ENCODE data around the gene YJU2. TPM values are rescaled to one million over a fixed set of nuclear protein-coding genes. Genes with fewer than 3 reads are reported as not detected.
"Not testable (repeated sequence)": the region's sequence is repeated elsewhere in the genome, so short reads cannot be mapped to it uniquely, and the experiment has no call there.

YJU2 gene
- total RNA-seq, 1 experiment from 2014 or later = 26.5 TPM

DNA sequence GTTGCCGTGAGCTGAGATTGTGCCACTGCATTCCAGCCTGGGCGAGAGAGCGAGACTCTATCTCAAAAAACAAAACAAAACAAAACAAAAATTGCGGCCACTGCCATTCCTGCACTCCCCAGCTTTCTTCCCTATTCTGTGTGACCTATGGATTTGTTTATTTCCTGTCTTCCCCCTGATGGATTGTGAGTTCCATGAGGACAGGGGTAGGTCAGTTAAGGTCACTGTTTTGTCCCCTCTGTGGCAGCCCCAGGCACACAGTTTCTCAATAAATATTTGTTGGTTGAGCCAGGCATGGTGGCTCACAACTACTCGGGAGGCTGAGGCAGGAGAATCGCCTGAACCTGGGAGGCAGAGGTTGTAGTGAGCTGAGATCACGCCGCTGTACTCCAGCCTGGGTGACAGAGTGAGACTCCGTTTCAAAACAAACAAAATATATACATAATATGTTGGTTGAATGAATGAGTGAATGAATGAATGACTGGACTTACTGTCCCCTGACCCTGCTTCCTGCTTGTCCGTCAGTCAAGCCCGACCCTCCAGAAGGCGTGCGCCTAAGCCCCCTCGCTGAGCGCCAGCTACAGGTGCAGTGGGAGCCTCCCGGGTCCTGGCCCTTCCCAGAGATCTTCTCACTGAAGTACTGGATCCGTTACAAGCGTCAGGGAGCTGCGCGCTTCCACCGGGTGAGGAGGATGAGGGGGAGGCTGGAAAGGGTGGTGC, 12.6 kb upstream of the YJU2 start:
- TF ChIP-seq NFYB (CRISPR knock-in tag; conservative IDR thresholded peaks at IDR 0.05; ENCODE audit: low read depth) = no peak
- TF ChIP-seq EMX1 (CRISPR knock-in tag; IDR thresholded peaks at IDR 0.05) = no peak
- TF ChIP-seq, protein P1, sequence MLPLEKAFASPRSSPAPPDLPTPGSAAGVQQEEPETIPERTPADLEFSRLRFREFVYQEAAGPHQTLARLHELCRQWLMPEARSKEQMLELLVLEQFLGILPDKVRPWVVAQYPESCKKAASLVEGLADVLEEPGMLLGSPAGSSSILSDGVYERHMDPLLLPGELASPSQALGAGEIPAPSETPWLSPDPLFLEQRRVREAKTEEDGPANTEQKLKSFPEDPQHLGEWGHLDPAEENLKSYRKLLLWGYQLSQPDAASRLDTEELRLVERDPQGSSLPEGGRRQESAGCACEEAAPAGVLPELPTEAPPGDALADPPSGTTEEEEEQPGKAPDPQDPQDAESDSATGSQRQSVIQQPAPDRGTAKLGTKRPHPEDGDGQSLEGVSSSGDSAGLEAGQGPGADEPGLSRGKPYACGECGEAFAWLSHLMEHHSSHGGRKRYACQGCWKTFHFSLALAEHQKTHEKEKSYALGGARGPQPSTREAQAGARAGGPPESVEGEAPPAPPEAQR (CRISPR knock-in tag; IDR thresholded peaks at IDR 0.05) = no peak
- TF ChIP-seq, protein P2, sequence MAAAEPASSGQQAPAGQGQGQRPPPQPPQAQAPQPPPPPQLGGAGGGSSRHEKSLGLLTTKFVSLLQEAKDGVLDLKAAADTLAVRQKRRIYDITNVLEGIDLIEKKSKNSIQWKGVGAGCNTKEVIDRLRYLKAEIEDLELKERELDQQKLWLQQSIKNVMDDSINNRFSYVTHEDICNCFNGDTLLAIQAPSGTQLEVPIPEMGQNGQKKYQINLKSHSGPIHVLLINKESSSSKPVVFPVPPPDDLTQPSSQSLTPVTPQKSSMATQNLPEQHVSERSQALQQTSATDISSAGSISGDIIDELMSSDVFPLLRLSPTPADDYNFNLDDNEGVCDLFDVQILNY (CRISPR knock-in tag; IDR thresholded peaks at IDR 0.05) = no peak
- Mint-ChIP-seq H3K4me1 (no peaks in the 10 kb centered on the region), H3K4me3 (no peak overlapping the region), H3K9me3 (no peaks in the 10 kb centered on the region), H3K27me3 (ENCODE audit: low read depth) (no peaks in the 10 kb centered on the region; the same call in 1 of the 2 replicates), H3K36me3 (no peaks in the 10 kb centered on the region), H3K27ac (no peak overlapping the region)
- ChIA-PET CTCF (interaction anchor here (0.5 to 2.7 kb wide), 7 partner anchors 13 to 152 kb away, joined by 3 to 14 read pairs (median 5); partner anchors contain the start of gene YJU2), POLR2A (no interaction called here)
- no peak for DNase-seq (ENCODE audit: low spot score)
- no peak for ATAC-seq

DNA sequence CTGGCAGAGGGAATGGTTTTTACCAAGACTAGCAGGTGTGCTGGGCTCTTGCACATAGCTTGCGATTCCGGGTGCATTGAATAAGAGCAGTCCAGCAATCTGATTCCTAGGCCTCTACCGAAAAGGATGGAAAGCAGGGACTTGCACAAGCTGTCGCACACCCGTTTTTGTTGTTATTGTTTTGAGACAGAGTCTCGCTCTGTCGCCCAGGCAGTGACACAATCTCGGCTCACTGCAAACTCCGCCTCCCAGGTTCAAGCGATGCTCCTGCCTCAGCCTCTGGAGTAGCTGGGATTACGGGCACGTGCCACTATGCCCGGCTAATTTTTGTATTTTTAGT, 12.0 kb upstream of the YJU2 start:
- Mint-ChIP-seq H3K4me1 (no peaks in the 10 kb centered on the region), H3K27me3 (ENCODE audit: low read depth) (no peaks in the 10 kb centered on the region; the same call in 1 of the 2 replicates), H3K36me3 (no peaks in the 10 kb centered on the region), H3K4me3 (no peak overlapping the region), H3K9me3 (no peaks in the 10 kb centered on the region), H3K27ac (no peak overlapping the region)
- CTCF ChIA-PET = interaction anchor here (0.5 to 2.7 kb wide), 4 partner anchors 12 to 153 kb away, joined by 3 to 14 read pairs (median 5); partner anchors contain the start of gene YJU2
- ATAC-seq = no peak
- DNase-seq (ENCODE audit: low spot score) = no peak
- TF ChIP-seq, protein P3, sequence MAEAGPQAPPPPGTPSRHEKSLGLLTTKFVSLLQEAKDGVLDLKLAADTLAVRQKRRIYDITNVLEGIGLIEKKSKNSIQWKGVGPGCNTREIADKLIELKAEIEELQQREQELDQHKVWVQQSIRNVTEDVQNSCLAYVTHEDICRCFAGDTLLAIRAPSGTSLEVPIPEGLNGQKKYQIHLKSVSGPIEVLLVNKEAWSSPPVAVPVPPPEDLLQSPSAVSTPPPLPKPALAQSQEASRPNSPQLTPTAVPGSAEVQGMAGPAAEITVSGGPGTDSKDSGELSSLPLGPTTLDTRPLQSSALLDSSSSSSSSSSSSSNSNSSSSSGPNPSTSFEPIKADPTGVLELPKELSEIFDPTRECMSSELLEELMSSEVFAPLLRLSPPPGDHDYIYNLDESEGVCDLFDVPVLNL (CRISPR knock-in tag; IDR thresholded peaks at IDR 0.05; ENCODE audit: borderline replicate concordance, low read depth) = no peak
- no peak for TF ChIP-seq ZNF263 (CRISPR knock-in tag; IDR thresholded peaks at IDR 0.05; ENCODE audit: low read depth)
- POLR2A ChIA-PET = interaction anchor here (0.6 kb wide), 1 partner anchor 299 kb away, joined by 3 read pairs; no protein-coding TSS in a partner anchor

DNA sequence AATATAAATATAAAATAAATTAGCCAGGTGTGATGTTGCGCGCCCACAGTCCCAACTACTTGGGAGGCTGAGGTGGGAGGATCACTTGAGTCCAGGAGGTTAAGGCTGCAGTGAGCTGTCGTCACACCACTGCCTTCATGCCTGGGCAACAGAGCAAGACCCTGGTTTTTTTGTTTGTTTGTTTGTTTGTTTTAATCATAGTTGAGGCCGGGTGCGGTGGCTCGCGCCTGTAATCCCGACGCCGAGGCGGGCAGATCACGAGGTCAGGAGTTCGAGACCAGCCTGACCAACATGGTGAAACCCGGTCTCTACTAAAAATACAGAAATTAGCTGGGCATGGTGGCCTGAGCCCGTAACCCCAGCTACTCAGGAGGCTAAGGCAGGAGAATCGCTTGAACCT, 9.4 kb upstream of the YJU2 start:
- H3K4me3 Mint-ChIP-seq; POLR2A ChIA-PET; H3K27ac Mint-ChIP-seq; ATAC-seq; H3K36me3 Mint-ChIP-seq; H3K9me3 Mint-ChIP-seq; DNase-seq (ENCODE audit: low spot score); H3K4me1 Mint-ChIP-seq: not testable (repeated sequence)
- H3K27me3 Mint-ChIP-seq (ENCODE audit: low read depth) = peaks cover 12% of the 10 kb centered on the region
- CTCF ChIA-PET = interaction anchor here (0.6 to 1.1 kb wide), 3 partner anchors 9 to 161 kb away, joined by 3 to 5 read pairs (median 3); partner anchors contain the start of gene YJU2

DNA sequence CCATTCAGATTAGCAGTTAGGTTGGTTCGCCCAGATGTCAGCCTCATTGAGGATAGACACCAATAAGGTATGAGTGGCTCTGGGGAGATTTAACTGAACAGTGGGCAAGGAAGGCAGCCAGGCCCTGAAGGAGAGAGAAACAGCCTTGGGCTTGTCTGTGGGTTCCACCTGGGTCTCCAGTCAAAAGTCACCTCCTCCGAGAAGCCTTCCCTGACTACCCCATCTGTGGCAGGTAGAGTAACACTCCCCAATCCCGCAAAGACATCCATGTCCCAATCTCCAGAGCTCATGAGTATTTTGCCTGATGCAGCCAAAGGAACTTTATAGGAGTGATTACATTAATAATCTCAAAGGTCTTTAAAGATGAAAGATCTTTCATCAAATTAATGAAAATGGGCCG, 8.0 kb upstream of the YJU2 start:
- Mint-ChIP-seq H3K27ac (no peak overlapping the region), H3K4me3 (no peak overlapping the region), H3K36me3 (peaks cover 5% of the 10 kb centered on the region; the same call in 1 of the 2 replicates), H3K4me1 (no peaks in the 10 kb centered on the region), H3K9me3 (peaks cover 9% of the 10 kb centered on the region), H3K27me3 (ENCODE audit: low read depth) (peaks cover 17% of the 10 kb centered on the region)
- CTCF ChIA-PET = no interaction called here
- TF ChIP-seq CBFB (CRISPR knock-in tag; IDR thresholded peaks at IDR 0.05; ENCODE audit: low read depth) = no peak
- TF ChIP-seq, protein P4, sequence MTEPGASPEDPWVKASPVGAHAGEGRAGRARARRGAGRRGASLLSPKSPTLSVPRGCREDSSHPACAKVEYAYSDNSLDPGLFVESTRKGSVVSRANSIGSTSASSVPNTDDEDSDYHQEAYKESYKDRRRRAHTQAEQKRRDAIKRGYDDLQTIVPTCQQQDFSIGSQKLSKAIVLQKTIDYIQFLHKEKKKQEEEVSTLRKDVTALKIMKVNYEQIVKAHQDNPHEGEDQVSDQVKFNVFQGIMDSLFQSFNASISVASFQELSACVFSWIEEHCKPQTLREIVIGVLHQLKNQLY (CRISPR knock-in tag; IDR thresholded peaks at IDR 0.05) = no peak
- TF ChIP-seq TEAD4 (CRISPR knock-in tag; IDR thresholded peaks at IDR 0.05) = no peak
- TF ChIP-seq HMGA2 (CRISPR knock-in tag; IDR thresholded peaks at IDR 0.05) = no peak
- TF ChIP-seq JAZF1 (CRISPR knock-in tag; IDR thresholded peaks at IDR 0.05) = no peak
- TF ChIP-seq, protein P5, sequence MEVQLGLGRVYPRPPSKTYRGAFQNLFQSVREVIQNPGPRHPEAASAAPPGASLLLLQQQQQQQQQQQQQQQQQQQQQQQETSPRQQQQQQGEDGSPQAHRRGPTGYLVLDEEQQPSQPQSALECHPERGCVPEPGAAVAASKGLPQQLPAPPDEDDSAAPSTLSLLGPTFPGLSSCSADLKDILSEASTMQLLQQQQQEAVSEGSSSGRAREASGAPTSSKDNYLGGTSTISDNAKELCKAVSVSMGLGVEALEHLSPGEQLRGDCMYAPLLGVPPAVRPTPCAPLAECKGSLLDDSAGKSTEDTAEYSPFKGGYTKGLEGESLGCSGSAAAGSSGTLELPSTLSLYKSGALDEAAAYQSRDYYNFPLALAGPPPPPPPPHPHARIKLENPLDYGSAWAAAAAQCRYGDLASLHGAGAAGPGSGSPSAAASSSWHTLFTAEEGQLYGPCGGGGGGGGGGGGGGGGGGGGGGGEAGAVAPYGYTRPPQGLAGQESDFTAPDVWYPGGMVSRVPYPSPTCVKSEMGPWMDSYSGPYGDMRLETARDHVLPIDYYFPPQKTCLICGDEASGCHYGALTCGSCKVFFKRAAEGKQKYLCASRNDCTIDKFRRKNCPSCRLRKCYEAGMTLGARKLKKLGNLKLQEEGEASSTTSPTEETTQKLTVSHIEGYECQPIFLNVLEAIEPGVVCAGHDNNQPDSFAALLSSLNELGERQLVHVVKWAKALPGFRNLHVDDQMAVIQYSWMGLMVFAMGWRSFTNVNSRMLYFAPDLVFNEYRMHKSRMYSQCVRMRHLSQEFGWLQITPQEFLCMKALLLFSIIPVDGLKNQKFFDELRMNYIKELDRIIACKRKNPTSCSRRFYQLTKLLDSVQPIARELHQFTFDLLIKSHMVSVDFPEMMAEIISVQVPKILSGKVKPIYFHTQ (CRISPR knock-in tag; IDR thresholded peaks at IDR 0.05) = no peak
- no peak for TF ChIP-seq MYBL2 (CRISPR knock-in tag; IDR thresholded peaks at IDR 0.05)
- TF ChIP-seq, protein P6, sequence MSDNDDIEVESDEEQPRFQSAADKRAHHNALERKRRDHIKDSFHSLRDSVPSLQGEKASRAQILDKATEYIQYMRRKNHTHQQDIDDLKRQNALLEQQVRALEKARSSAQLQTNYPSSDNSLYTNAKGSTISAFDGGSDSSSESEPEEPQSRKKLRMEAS (CRISPR knock-in tag; IDR thresholded peaks at IDR 0.05) = no peak
- no peak for TF ChIP-seq FOXK1 (CRISPR knock-in tag; IDR thresholded peaks at IDR 0.05)
- no peak for TF ChIP-seq TCF7 (CRISPR knock-in tag; IDR thresholded peaks at IDR 0.05; ENCODE audit: low read depth)
- TF ChIP-seq, protein P7, sequence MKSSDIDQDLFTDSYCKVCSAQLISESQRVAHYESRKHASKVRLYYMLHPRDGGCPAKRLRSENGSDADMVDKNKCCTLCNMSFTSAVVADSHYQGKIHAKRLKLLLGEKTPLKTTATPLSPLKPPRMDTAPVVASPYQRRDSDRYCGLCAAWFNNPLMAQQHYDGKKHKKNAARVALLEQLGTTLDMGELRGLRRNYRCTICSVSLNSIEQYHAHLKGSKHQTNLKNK (CRISPR knock-in tag; IDR thresholded peaks at IDR 0.05) = no peak
- TF ChIP-seq, protein P8, sequence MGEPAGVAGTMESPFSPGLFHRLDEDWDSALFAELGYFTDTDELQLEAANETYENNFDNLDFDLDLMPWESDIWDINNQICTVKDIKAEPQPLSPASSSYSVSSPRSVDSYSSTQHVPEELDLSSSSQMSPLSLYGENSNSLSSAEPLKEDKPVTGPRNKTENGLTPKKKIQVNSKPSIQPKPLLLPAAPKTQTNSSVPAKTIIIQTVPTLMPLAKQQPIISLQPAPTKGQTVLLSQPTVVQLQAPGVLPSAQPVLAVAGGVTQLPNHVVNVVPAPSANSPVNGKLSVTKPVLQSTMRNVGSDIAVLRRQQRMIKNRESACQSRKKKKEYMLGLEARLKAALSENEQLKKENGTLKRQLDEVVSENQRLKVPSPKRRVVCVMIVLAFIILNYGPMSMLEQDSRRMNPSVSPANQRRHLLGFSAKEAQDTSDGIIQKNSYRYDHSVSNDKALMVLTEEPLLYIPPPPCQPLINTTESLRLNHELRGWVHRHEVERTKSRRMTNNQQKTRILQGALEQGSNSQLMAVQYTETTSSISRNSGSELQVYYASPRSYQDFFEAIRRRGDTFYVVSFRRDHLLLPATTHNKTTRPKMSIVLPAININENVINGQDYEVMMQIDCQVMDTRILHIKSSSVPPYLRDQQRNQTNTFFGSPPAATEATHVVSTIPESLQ (CRISPR knock-in tag; IDR thresholded peaks at IDR 0.05) = no peak
- DNase-seq (ENCODE audit: low spot score) (no peak), ATAC-seq (no peak)
- POLR2A ChIA-PET = no interaction called here

All from WTC11 (cell line).